ENCODE data around the gene AKAP12.

DNA sequence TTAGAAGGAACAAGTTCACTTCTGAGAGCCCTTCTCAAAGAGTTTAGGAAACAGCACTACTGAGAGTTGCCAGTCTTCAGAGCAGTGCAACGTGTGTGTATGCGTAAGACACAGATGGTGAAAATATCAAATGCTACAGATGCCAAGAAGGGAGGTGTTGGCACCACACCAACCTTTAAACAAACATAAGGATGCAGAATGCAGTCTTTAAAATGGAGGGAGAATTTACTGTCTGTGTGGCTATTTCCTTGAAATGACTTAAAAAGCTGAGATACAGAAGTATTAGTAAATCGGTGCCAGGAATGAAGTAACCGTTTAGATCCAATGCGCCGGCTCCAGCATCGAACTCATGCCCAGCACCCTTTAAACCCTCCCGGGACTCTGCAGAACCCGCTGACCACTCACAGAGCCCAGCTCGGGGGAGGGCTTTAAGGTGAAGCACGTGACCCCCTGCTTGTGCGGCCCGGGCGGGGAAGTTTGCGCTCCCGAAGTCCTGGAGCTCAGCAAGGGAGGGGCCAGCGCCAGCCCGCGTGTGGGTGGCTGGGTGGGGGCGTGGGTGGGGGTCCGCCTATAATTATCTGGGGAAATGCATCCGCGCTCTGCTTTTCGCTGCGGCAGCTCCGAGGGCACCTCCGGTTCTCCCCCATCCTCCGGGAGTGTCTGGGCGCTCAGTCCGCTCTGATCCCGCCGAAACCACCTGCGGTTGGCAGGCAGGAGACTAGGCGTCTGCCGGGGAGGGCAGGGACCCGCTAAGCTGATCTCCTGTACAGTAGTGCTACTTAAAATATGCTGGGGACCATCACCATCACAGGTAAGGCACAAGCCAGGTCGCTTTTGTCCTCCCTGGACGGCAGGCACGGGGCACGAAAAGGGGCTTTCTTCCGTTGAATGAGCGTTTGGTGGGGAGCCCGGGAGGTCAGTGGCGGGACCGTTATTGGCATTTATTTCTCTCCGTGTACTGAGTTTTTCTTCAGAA, 85.6 kb downstream of the AKAP12 start:
- TF ChIP-seq EZH2 (IDR thresholded peaks at IDR 0.05) (no peak), POLR2AphosphoS5 (IDR thresholded peaks at IDR 0.05; ENCODE audit: borderline replicate concordance, low read depth, low read length) (no peak), FOXP2 (optimal IDR thresholded peaks at IDR 0.05; ENCODE audit: control extremely low read depth, extremely low read length, insufficient read depth) (no peak)

Data from SK-N-MC (cell line).